BJ (cell line): ENCODE results near the gene EFCAB7. TPM values are rescaled to one million over a fixed set of nuclear protein-coding genes. Genes with fewer than 3 reads are reported as not detected.

Experiments
- CTCF ChIA-PET: fragments of 350-600 bp; formaldehyde crosslinking; extraction: SDS; loops from one replicate; lab custom pipeline; 2021; ENCODE audit warnings: antibody characterized with exemption, inconsistent platforms; lab: Yijun Ruan, JAX
- POLR2A ChIA-PET: fragments of 300-600 bp; sonication (Branson Sonifier 250); formaldehyde crosslinking; extraction: SDS; loops from one replicate; lab custom pipeline; 2021; ENCODE audit warnings: antibody characterized with exemption; lab: Charles Lee
- DNase-seq: peaks from one replicate; pipeline ENCODE4 v3.0.0-alpha.2; 2011; ENCODE audit warnings: low read depth
- H3K27me3 ChIP-seq: 2 replicates; pipeline ENCODE4 v1.6.0; 2011; ENCODE audit warnings: low read length; ENCODE audit not compliant: control insufficient read depth, insufficient read depth
- H3K36me3 ChIP-seq: 2 replicates; pipeline ENCODE4 v1.5.1; 2011; ENCODE audit warnings: low read length; ENCODE audit not compliant: control insufficient read depth, insufficient read depth
- H3K4me3 ChIP-seq: 2 replicates; pipeline ENCODE4 v1.5.1; 2011; ENCODE audit warnings: low read depth, mild to moderate bottlenecking, control low read depth, low read length
- CTCF ChIP-seq: IDR thresholded peaks from 2 replicates; pipeline ENCODE4 v1.5.1; 2011; ENCODE audit warnings: low read depth, mild to moderate bottlenecking, control low read depth, inconsistent platforms, low read length, moderate library complexity; ENCODE audit not compliant: insufficient read depth
- polyA plus RNA-seq: library from polyadenylated mRNA; depleted of rRNA; stranded (reverse); fragments of >200 nt; gene quantifications from 2 replicates; pipeline ENCODE4 v1.2.3, GENCODE V29; 2011

The EFCAB7 gene
- polyA plus RNA-seq, 1 experiment: 0.98 TPM

- DNase-seq: no peak
- ChIA-PET CTCF (interaction anchor here (0.7 to 1.3 kb wide), 3 partner anchors 35 to 527 kb away, joined by 3 to 5 read pairs (median 5); no protein-coding TSS in a partner anchor), POLR2A (no interaction called here)
- H3K36me3 ChIP-seq: no peaks in the 10 kb centered on the region
- no peak for TF ChIP-seq CTCF
- no peak overlapping the region for H3K4me3 ChIP-seq
- H3K27me3 ChIP-seq: no peaks in the 10 kb centered on the region
These were observed 87.9 kb downstream of the EFCAB7 start for GRCh38 chr1:63611231-63611630.

- ChIA-PET CTCF (interaction anchor here (0.9 to 1.0 kb wide), 2 partner anchors 634 kb away, joined by 3 read pairs; no protein-coding TSS in a partner anchor), POLR2A (no interaction called here)
- TF ChIP-seq CTCF: no peak
- H3K36me3 ChIP-seq: no peaks in the 10 kb centered on the region
- no peak overlapping the region for H3K4me3 ChIP-seq
- no peak for DNase-seq
- H3K27me3 ChIP-seq: no peaks in the 10 kb centered on the region
These were observed 89.2 kb downstream of the EFCAB7 start for GRCh38 chr1:63612564-63612963.

GRCh38 chr1:63612971-63613370 lies 89.6 kb downstream of the EFCAB7 start:
- Histone ChIP-seq H3K36me3 (no peaks in the 10 kb centered on the region), H3K4me3 (no peak overlapping the region), H3K27me3 (no peaks in the 10 kb centered on the region)
- ChIA-PET POLR2A (no interaction called here), CTCF (interaction anchor here (1.0 to 1.2 kb wide), 2 partner anchors 10 to 633 kb away, joined by 3 read pairs; no protein-coding TSS in a partner anchor)
- no peak for DNase-seq
- no peak for TF ChIP-seq CTCF

GRCh38 chr1:63615768-63616420 lies 92.6 kb downstream of the EFCAB7 start:
- CTCF ChIA-PET: interaction anchor here (0.6 to 1.8 kb wide), 20 partner anchors 9 to 631 kb away, joined by 3 to 16 read pairs (median 4); partner anchors contain the start of gene ROR1
- Histone ChIP-seq H3K4me3 (no peak overlapping the region), H3K36me3 (no peaks in the 10 kb centered on the region), H3K27me3 (no peaks in the 10 kb centered on the region)
- peak; percentile 61 for TF ChIP-seq CTCF
- POLR2A ChIA-PET: no interaction called here
- no peak for DNase-seq

- CTCF ChIA-PET: interaction anchor here (0.9 to 1.8 kb wide), 11 partner anchors 8 to 630 kb away, joined by 3 to 16 read pairs (median 6); no protein-coding TSS in a partner anchor
- no peak overlapping the region for H3K4me3 ChIP-seq
- TF ChIP-seq CTCF: no peak
- no peak for DNase-seq
- H3K36me3 ChIP-seq: no peaks in the 10 kb centered on the region
- POLR2A ChIA-PET: no interaction called here
- no peaks in the 10 kb centered on the region for H3K27me3 ChIP-seq
These were observed 94.1 kb downstream of the EFCAB7 start for GRCh38 chr1:63617450-63617849.
